Fibroblast of lung (primary cell): ENCODE results near the gene STXBP2. TPM values are rescaled to one million over a fixed set of nuclear protein-coding genes. Genes with fewer than 3 reads are reported as not detected.

ENCODE experiments used
- DNase-seq, 2 donors: peaks; one replicate each; pipeline versions ENCODE4 v3.0.0 to v3.0.0-alpha.2; 2010; ENCODE audit warnings: low read depth in 2 of 2
- H2AFZ ChIP-seq: 2 replicates; pipeline ENCODE4 v1.5.1; 2012; ENCODE audit warnings: low read length, control low read depth, inconsistent platforms
- H3K27ac ChIP-seq: 2 replicates; pipeline ENCODE4 v1.5.1; 2011; ENCODE audit warnings: low read length, control low read depth; ENCODE audit not compliant: insufficient read depth
- H3K27me3 ChIP-seq: 2 replicates; pipeline ENCODE4 v1.5.1; 2011; ENCODE audit warnings: mild to moderate bottlenecking, low read length; ENCODE audit not compliant: control insufficient read depth, insufficient read depth
- H3K36me3 ChIP-seq: 2 replicates; pipeline ENCODE4 v1.5.1; 2011; ENCODE audit warnings: low read length; ENCODE audit not compliant: control insufficient read depth, insufficient read depth
- H3K4me1 ChIP-seq: 2 replicates; pipeline ENCODE4 v1.5.1; 2011; ENCODE audit warnings: low read length; ENCODE audit not compliant: control insufficient read depth, insufficient read depth; ENCODE audit errors: extremely low read depth
- H3K4me2 ChIP-seq: 2 replicates; pipeline ENCODE4 v1.5.1; 2011; ENCODE audit warnings: low read length, control low read depth; ENCODE audit not compliant: insufficient read depth; ENCODE audit errors: extremely low read depth
- H3K4me3 ChIP-seq, 4 experiments: fragments of 200-600 bp in 1 of 4; sonication (generic) in 1 of 4; replicated peaks in 1 of 4; 2 replicates each; pipeline ENCODE4 v1.5.1; 2011 to 2016; ENCODE audit warnings: low read length in 4 of 4, low read depth in 3 of 4, mild to moderate bottlenecking in 3 of 4, control low read depth in 2 of 4, inconsistent platforms in 1 of 4, mixed read lengths in 1 of 4; ENCODE audit not compliant: insufficient read depth in 1 of 4; ENCODE audit errors: control extremely low read depth in 1 of 4
- H3K79me2 ChIP-seq: 2 replicates; pipeline ENCODE4 v1.5.1; 2012; ENCODE audit warnings: mild to moderate bottlenecking, low read length, inconsistent platforms; ENCODE audit not compliant: control insufficient read depth, insufficient read depth
- H3K9ac ChIP-seq: 2 replicates; pipeline ENCODE4 v1.5.1; 2011; ENCODE audit warnings: mild to moderate bottlenecking, low read length, control low read depth; ENCODE audit not compliant: insufficient read depth
- H3K9me3 ChIP-seq: 2 replicates; pipeline ENCODE4 v1.5.1; 2012; ENCODE audit warnings: low read depth, low read length; ENCODE audit not compliant: control insufficient read depth, insufficient read depth
- H4K20me1 ChIP-seq: 2 replicates; pipeline ENCODE4 v1.5.1; 2011; ENCODE audit warnings: low read length; ENCODE audit not compliant: control insufficient read depth, insufficient read depth; ENCODE audit errors: extremely low read depth
- EZH2 ChIP-seq: IDR thresholded peaks from 2 replicates; pipeline ENCODE4 v1.5.1; 2012; ENCODE audit warnings: low read length, control low read depth, mild to moderate bottlenecking; ENCODE audit errors: missing control alignments
- polyA plus RNA-seq, 2 donors: library from polyadenylated mRNA; depleted of rRNA in 1 of 2; stranded (reverse) in 1 of 2; unstranded in 1 of 2; fragments of >200 nt; gene quantifications; 2 replicates each; pipeline ENCODE4 v1.2.1, GENCODE V29; 2011 to 2012; ENCODE audit warnings: missing spikeins in 1 of 2
- total RNA-seq: library from RNA; depleted of rRNA; stranded (reverse); fragments of >200 nt; gene quantifications from 2 replicates; pipeline ENCODE4 v1.2.1, GENCODE V29; 2014
- TF ChIP-seq, protein P1 (sequence below), 2 donors: IDR thresholded peaks in 1 of 2; conservative IDR thresholded peaks in 1 of 2; 1 replicate in 1 of 2; 2 replicates in 1 of 2; pipeline ENCODE4 v1.5.1; 2011 to 2012; ENCODE audit warnings: low read length in 2 of 2, control low read depth in 1 of 2, inconsistent platforms in 1 of 2, low read depth in 1 of 2, mild to moderate bottlenecking in 1 of 2

Gene STXBP2
- total and polyA plus RNA-seq, 2 donors (not counting 1 experiment from before 2014, with no cell fraction given): 4.6 TPM

DNA sequence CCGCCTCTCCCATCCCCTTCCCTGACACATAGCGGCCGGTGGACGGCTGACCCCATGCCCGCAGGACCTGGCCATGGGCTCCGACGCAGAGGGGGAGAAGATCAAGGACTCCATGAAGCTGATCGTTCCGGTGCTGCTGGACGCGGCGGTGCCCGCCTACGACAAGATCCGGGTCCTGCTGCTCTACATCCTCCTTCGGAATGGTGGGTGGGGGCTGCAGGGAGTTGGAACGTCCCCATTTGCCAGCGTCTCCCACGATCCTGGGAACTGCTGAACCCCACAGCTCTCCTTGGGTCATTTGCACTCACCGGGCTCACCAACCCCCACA is 7.6 kb downstream of the STXBP2 start:
- Histone ChIP-seq H3K27me3 (no peaks in the 10 kb centered on the region), H3K9me3 (no peaks in the 10 kb centered on the region), H3K4me2 (no peak overlapping the region), H3K79me2 (no peaks in the 10 kb centered on the region), H2AFZ (no peak overlapping the region), H3K4me3 (no peak overlapping the region), H4K20me1 (no peaks in the 10 kb centered on the region), H3K27ac (no peak overlapping the region), H3K4me1 (no peaks in the 10 kb centered on the region), H3K36me3 (no peaks in the 10 kb centered on the region), H3K9ac (no peak overlapping the region)
- DNase-seq: no peak
- TF ChIP-seq, protein P1, sequence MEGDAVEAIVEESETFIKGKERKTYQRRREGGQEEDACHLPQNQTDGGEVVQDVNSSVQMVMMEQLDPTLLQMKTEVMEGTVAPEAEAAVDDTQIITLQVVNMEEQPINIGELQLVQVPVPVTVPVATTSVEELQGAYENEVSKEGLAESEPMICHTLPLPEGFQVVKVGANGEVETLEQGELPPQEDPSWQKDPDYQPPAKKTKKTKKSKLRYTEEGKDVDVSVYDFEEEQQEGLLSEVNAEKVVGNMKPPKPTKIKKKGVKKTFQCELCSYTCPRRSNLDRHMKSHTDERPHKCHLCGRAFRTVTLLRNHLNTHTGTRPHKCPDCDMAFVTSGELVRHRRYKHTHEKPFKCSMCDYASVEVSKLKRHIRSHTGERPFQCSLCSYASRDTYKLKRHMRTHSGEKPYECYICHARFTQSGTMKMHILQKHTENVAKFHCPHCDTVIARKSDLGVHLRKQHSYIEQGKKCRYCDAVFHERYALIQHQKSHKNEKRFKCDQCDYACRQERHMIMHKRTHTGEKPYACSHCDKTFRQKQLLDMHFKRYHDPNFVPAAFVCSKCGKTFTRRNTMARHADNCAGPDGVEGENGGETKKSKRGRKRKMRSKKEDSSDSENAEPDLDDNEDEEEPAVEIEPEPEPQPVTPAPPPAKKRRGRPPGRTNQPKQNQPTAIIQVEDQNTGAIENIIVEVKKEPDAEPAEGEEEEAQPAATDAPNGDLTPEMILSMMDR (conservative IDR thresholded peaks at IDR 0.05 in 1 of 2, IDR thresholded peaks at IDR 0.05 in 1 of 2; ENCODE audit: low read depth in 1 of 2, low read length in 2 of 2): no peak
- TF ChIP-seq EZH2: no peak

DNA sequence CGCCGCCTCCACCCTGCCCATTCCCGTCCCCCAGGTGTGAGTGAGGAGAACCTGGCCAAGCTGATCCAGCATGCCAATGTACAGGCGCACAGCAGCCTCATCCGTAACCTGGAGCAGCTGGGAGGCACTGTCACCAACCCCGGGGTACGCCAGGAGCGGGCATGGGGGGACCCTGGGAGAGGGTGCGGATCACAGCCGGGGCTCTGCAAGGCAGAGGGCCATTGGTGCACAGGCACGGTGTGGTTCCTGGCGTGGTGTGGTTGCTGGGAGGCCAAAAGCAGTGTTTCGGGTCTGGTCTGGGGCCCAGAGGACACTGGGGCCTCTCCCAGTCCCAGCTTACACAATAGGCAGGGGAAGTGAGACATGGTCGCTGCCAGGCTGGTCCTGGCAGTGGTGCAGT is 8.3 kb downstream of the STXBP2 start:
- no peak for DNase-seq

DNA sequence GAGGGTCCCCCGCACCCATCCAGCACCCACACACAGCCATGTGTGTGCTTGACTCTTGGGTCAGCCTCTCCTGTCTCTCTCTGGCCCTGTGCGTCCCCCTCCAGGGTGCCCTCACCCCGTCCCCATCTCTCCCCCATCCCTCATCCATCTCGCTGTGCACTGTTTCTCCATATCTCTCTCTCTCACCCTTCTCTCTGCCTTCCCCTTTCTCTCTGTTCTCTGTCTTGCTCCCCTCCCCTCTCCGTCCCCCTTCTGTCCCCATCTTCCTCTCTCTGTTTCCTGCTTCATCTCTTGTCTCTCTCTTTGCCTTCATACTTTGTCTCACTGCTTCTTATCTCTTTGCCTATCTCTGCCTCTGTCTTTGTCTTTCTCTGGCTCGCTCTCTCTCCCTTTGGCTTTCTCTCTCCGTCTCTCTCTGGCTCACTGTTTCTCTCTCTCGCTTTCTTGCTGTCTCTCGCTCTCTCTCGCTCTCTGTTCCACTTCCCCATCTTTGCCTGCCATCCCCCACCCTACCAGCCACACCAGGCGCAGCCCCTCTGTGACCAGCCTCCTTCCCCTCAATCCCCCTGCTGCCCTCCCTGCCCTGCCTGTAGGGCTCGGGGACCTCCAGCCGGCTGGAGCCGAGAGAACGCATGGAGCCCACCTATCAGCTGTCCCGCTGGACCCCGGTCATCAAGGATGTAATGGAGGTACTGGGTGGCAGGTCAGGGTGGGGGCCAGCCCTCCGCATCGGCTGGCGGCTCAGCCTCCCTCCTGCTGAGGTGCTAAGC is 8.9 kb downstream of the STXBP2 start:
- Histone ChIP-seq H3K79me2 (no peaks in the 10 kb centered on the region), H2AFZ (no peak overlapping the region), H3K27me3 (no peaks in the 10 kb centered on the region), H3K36me3 (no peaks in the 10 kb centered on the region), H3K4me1 (no peaks in the 10 kb centered on the region), H3K4me2 (no peak overlapping the region), H3K4me3 (no peak overlapping the region), H4K20me1 (no peaks in the 10 kb centered on the region), H3K27ac (no peak overlapping the region), H3K9ac (no peak overlapping the region), H3K9me3 (no peaks in the 10 kb centered on the region)
- TF ChIP-seq EZH2: no peak
- TF ChIP-seq, protein P1 (conservative IDR thresholded peaks at IDR 0.05 in 1 of 2, IDR thresholded peaks at IDR 0.05 in 1 of 2; ENCODE audit: low read depth in 1 of 2, low read length in 2 of 2): no peak
- DNase-seq: no peak

More for the DNA sequence above, 8.3 kb downstream of the STXBP2 start:
- H4K20me1 ChIP-seq: no peaks in the 10 kb centered on the region
- H3K27ac ChIP-seq: no peak overlapping the region
- no peaks in the 10 kb centered on the region for H3K27me3 ChIP-seq
- no peak overlapping the region for H3K9ac ChIP-seq
- H3K4me3 ChIP-seq: no peak overlapping the region
- H3K4me1 ChIP-seq: no peaks in the 10 kb centered on the region
- TF ChIP-seq EZH2: no peak
- TF ChIP-seq, protein P1 (conservative IDR thresholded peaks at IDR 0.05 in 1 of 2, IDR thresholded peaks at IDR 0.05 in 1 of 2; ENCODE audit: low read depth in 1 of 2, low read length in 2 of 2): no peak
- no peaks in the 10 kb centered on the region for H3K79me2 ChIP-seq
- H3K36me3 ChIP-seq: no peaks in the 10 kb centered on the region
- H3K9me3 ChIP-seq: no peaks in the 10 kb centered on the region
- no peak overlapping the region for H3K4me2 ChIP-seq
- no peak overlapping the region for H2AFZ ChIP-seq
